SK-N-SH (cell line): ENCODE data around the gene LEF1. TPM values are rescaled to one million over a fixed set of nuclear protein-coding genes. Genes with fewer than 3 reads are reported as not detected.

Source experiments
- CTCF ChIA-PET: fragments of 300-600, 350-600 bp; formaldehyde crosslinking; extraction: SDS; loops from one replicate; lab custom pipeline; 2021; lab: Yijun Ruan, JAX
- POLR2A ChIA-PET: fragments of 350-600 bp; sonication (Branson Sonifier 250); formaldehyde crosslinking; extraction: SDS; loops from one replicate; lab custom pipeline; 2020; ENCODE audit warnings: antibody characterized with exemption, inconsistent platforms; lab: Yijun Ruan, JAX
- DNase-seq: peaks from one replicate; pipeline ENCODE4 v3.0.0; 2012
- H2AFZ ChIP-seq: fragments of 200-600 bp; sonication (generic); 2 replicates; pipeline ENCODE4 v1.8.1; 2016; ENCODE audit warnings: antibody characterized with exemption, mild to moderate bottlenecking, low read depth
- H3F3A ChIP-seq: fragments of 200-600 bp; sonication (generic); replicated peaks from 2 replicates; pipeline ENCODE3; 2016; ENCODE audit warnings: antibody characterized with exemption, mild to moderate bottlenecking; ENCODE audit not compliant: insufficient read depth
- H3K27ac ChIP-seq, 2 experiments: fragments of 200-500 bp in 1 of 2; fragments of 200-600 bp in 1 of 2; sonication (Bioruptor generic) in 1 of 2; sonication (generic), shearing (Covaris generic) in 1 of 2; 2 replicates each; pipeline versions ENCODE4 v1.5.1 to v1.6.1; 2014 to 2016; ENCODE audit warnings: low read depth in 2 of 2, inconsistent platforms in 1 of 2, low read length in 1 of 2, mild to moderate bottlenecking in 1 of 2, mixed read lengths in 1 of 2
- H3K27me3 ChIP-seq: fragments of 200-600 bp; sonication (generic), shearing (Covaris generic); 2 replicates; pipeline ENCODE4 v1.6.1; 2016; ENCODE audit warnings: mixed run types; ENCODE audit not compliant: insufficient read depth
- H3K36me3 ChIP-seq, 2 experiments: fragments of 200-500 bp in 1 of 2; fragments of 200-600 bp in 1 of 2; sonication (Bioruptor generic) in 1 of 2; sonication (generic) in 1 of 2; replicated peaks in 1 of 2; 2 replicates each; pipeline versions ENCODE3 to v1.5.1; 2014 to 2016; ENCODE audit warnings: low read length in 1 of 2, mild to moderate bottlenecking in 1 of 2; ENCODE audit not compliant: insufficient read depth in 2 of 2, control insufficient read depth in 1 of 2
- H3K4me1 ChIP-seq, 2 experiments: fragments of 200-500 bp in 1 of 2; fragments of 200-600 bp in 1 of 2; sonication (Bioruptor generic) in 1 of 2; sonication (generic), shearing (Covaris generic) in 1 of 2; 2 replicates each; pipeline versions ENCODE4 v1.5.1 to v1.6.1; 2014 to 2016; ENCODE audit warnings: low read depth in 1 of 2, low read length in 1 of 2, mixed run types in 1 of 2; ENCODE audit not compliant: insufficient read depth in 2 of 2, control insufficient read depth in 1 of 2
- H3K4me2 ChIP-seq: fragments of 200-600 bp; sonication (generic), shearing (Covaris generic); 2 replicates; pipeline ENCODE4 v1.6.1; 2017; ENCODE audit warnings: mixed run types
- H3K4me3 ChIP-seq, 2 experiments: fragments of 200-500 bp in 1 of 2; fragments of 200-600 bp in 1 of 2; sonication (Bioruptor generic) in 1 of 2; sonication (generic), shearing (Covaris generic) in 1 of 2; 2 replicates each; pipeline versions ENCODE4 v1.5.1 to v1.8.1; 2014 to 2016; ENCODE audit warnings: low read depth in 2 of 2, inconsistent platforms in 1 of 2, low read length in 1 of 2, mild to moderate bottlenecking in 1 of 2, mixed read lengths in 1 of 2, moderate library complexity in 1 of 2
- H3K79me2 ChIP-seq: fragments of 200-600 bp; sonication (generic); 2 replicates; pipeline ENCODE4 v1.8.1; 2017; ENCODE audit warnings: mild to moderate bottlenecking; ENCODE audit not compliant: insufficient read depth
- H3K9ac ChIP-seq: fragments of 200-600 bp; sonication (generic); 2 replicates; pipeline ENCODE4 v1.6.1; 2017; ENCODE audit warnings: mixed run types
- H3K9me2 ChIP-seq: fragments of 200-600 bp; sonication (generic); 2 replicates; pipeline ENCODE4 v1.6.1; 2017; ENCODE audit warnings: mixed run types
- H3K9me3 ChIP-seq: fragments of 200-600 bp; sonication (generic); 2 replicates; pipeline ENCODE4 v1.6.1; 2017; ENCODE audit warnings: mixed run types, mild to moderate bottlenecking, moderate library complexity
- H4K20me1 ChIP-seq: fragments of 200-600 bp; sonication (generic); 2 replicates; pipeline ENCODE4 v1.6.1; 2017; ENCODE audit warnings: mild to moderate bottlenecking, mixed run types; ENCODE audit not compliant: insufficient read depth
- CHD2 ChIP-seq: fragments of 150-350 bp; IDR thresholded peaks from 2 replicates; pipeline ENCODE4 v1.6.1; 2018; ENCODE audit warnings: low read length; ENCODE audit not compliant: partially characterized antibody
- ELF1 ChIP-seq: IDR thresholded peaks from 2 replicates; pipeline ENCODE4 v1.4.0; 2012
- EP300 ChIP-seq, 2 experiments: IDR thresholded peaks; 2 replicates each; pipeline versions ENCODE4 v1.4.0 to v1.6.1; 2012; ENCODE audit warnings: borderline replicate concordance in 1 of 2, low read depth in 1 of 2, low read length in 1 of 2
- FOSL2 ChIP-seq: IDR thresholded peaks from 2 replicates; pipeline ENCODE4 v1.4.0; 2012; ENCODE audit warnings: low read depth, mild to moderate bottlenecking, moderate library complexity, borderline replicate concordance
- FOXM1 ChIP-seq: IDR thresholded peaks from 2 replicates; pipeline ENCODE4 v1.4.0; 2012; ENCODE audit warnings: low read depth, mild to moderate bottlenecking
- NFIC ChIP-seq: IDR thresholded peaks from 2 replicates; pipeline ENCODE4 v1.4.0; 2012; ENCODE audit warnings: borderline replicate concordance
- NRF1 ChIP-seq: IDR thresholded peaks from 2 replicates; pipeline ENCODE4 v1.6.1; 2012; ENCODE audit warnings: low read depth, mild to moderate bottlenecking, low read length
- RCOR1 ChIP-seq: fragments of 150-350 bp; IDR thresholded peaks from 2 replicates; pipeline ENCODE4 v1.6.1; 2017; ENCODE audit warnings: antibody characterized with exemption, low read length
- RFX5 ChIP-seq: IDR thresholded peaks from 2 replicates; pipeline ENCODE4 v1.6.1; 2012; ENCODE audit warnings: mild to moderate bottlenecking, improper control_type of control experiment, low read length
- TAF1 ChIP-seq: IDR thresholded peaks from 2 replicates; pipeline ENCODE4 v1.6.1; 2012; ENCODE audit warnings: low read depth, mild to moderate bottlenecking, low read length, moderate library complexity, borderline replicate concordance
- TEAD4 ChIP-seq: IDR thresholded peaks from 2 replicates; pipeline ENCODE4 v1.4.0; 2012; ENCODE audit warnings: mild to moderate bottlenecking, borderline replicate concordance; ENCODE audit not compliant: insufficient read depth
- polyA plus RNA-seq, 3 experiments: library from polyadenylated mRNA; depleted of rRNA; stranded (reverse); fragments of >200 nt; gene quantifications; 2 replicates each; pipeline ENCODE4 v1.2.3, GENCODE V29; 2012
- TF ChIP-seq, protein P1 (sequence below): IDR thresholded peaks from 2 replicates; pipeline ENCODE4 v1.6.1; 2012; ENCODE audit warnings: mild to moderate bottlenecking, low read depth, low read length, moderate library complexity
- TF ChIP-seq, protein P2 (sequence below): IDR thresholded peaks from 2 replicates; pipeline ENCODE4 v1.4.0; 2012; ENCODE audit warnings: low read depth
- TF ChIP-seq, protein P3 (sequence below): fragments of 150-350 bp; IDR thresholded peaks from 2 replicates; pipeline ENCODE4 v1.6.1; 2016; ENCODE audit warnings: mild to moderate bottlenecking, low read depth, low read length
- TF ChIP-seq, protein P4 (sequence below): fragments of 200-600 bp; sonication (generic); IDR thresholded peaks from 2 replicates; pipeline ENCODE4 v1.6.1; 2017; ENCODE audit warnings: antibody characterized with exemption, mild to moderate bottlenecking, moderate library complexity

LEF1 gene
- polyA plus RNA-seq, 1 of the 3 experiments (the other 2 are of a cell fraction), result 0.36 TPM

DNA sequence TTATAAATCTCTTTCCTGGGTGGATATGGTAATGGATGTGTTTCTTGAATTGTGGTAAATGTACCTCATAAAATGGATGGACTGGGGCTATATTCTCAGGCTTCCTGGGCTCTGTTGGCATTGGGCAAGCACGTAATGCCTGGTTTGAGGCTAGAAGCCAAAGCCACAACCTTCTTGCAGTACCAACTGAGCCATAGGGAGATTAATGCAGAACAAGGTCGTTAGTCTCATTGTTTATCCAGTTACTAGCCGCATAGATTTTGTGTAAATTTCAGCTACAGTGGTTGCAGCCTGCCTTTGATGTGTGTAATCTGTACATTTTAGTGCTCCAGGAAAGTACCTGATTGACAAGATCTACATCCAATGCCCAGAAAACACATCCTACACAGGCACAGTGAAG, 7.2 kb upstream of the LEF1 start (continued):
- TF ChIP-seq, protein P1, sequence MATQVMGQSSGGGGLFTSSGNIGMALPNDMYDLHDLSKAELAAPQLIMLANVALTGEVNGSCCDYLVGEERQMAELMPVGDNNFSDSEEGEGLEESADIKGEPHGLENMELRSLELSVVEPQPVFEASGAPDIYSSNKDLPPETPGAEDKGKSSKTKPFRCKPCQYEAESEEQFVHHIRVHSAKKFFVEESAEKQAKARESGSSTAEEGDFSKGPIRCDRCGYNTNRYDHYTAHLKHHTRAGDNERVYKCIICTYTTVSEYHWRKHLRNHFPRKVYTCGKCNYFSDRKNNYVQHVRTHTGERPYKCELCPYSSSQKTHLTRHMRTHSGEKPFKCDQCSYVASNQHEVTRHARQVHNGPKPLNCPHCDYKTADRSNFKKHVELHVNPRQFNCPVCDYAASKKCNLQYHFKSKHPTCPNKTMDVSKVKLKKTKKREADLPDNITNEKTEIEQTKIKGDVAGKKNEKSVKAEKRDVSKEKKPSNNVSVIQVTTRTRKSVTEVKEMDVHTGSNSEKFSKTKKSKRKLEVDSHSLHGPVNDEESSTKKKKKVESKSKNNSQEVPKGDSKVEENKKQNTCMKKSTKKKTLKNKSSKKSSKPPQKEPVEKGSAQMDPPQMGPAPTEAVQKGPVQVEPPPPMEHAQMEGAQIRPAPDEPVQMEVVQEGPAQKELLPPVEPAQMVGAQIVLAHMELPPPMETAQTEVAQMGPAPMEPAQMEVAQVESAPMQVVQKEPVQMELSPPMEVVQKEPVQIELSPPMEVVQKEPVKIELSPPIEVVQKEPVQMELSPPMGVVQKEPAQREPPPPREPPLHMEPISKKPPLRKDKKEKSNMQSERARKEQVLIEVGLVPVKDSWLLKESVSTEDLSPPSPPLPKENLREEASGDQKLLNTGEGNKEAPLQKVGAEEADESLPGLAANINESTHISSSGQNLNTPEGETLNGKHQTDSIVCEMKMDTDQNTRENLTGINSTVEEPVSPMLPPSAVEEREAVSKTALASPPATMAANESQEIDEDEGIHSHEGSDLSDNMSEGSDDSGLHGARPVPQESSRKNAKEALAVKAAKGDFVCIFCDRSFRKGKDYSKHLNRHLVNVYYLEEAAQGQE, result no peak
- TF ChIP-seq, protein P2, sequence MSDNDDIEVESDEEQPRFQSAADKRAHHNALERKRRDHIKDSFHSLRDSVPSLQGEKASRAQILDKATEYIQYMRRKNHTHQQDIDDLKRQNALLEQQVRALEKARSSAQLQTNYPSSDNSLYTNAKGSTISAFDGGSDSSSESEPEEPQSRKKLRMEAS, result no peak

DNA sequence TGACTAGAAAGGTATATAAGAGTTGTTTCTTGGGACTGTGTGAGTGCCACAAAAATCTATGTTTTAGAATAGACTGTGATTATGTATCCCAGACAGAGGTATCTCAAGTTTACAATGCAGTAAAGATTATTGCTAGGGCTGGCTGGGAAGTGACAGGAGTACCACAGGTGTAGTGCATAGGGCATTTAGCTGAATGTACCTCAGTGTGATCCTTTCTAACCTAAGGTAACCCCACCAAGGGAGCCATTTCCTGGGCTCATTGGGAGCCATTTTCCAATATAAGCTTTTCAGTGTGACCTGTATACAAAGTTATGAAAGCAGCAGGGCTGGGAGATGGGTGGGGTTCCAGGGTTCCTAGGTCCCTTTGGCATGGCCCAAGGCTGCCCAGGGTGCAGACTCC, 6.1 kb upstream of the LEF1 start:
- DNase-seq, result no peak
- TF ChIP-seq RCOR1, result no peak
- no peak for TF ChIP-seq CHD2
- TF ChIP-seq, protein P3, sequence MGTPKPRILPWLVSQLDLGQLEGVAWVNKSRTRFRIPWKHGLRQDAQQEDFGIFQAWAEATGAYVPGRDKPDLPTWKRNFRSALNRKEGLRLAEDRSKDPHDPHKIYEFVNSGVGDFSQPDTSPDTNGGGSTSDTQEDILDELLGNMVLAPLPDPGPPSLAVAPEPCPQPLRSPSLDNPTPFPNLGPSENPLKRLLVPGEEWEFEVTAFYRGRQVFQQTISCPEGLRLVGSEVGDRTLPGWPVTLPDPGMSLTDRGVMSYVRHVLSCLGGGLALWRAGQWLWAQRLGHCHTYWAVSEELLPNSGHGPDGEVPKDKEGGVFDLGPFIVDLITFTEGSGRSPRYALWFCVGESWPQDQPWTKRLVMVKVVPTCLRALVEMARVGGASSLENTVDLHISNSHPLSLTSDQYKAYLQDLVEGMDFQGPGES, result no peak
- no peak for TF ChIP-seq NRF1
- no peak for TF ChIP-seq NFIC
- TF ChIP-seq FOSL2, result no peak
- no peak for TF ChIP-seq RFX5
- TF ChIP-seq, protein P4, sequence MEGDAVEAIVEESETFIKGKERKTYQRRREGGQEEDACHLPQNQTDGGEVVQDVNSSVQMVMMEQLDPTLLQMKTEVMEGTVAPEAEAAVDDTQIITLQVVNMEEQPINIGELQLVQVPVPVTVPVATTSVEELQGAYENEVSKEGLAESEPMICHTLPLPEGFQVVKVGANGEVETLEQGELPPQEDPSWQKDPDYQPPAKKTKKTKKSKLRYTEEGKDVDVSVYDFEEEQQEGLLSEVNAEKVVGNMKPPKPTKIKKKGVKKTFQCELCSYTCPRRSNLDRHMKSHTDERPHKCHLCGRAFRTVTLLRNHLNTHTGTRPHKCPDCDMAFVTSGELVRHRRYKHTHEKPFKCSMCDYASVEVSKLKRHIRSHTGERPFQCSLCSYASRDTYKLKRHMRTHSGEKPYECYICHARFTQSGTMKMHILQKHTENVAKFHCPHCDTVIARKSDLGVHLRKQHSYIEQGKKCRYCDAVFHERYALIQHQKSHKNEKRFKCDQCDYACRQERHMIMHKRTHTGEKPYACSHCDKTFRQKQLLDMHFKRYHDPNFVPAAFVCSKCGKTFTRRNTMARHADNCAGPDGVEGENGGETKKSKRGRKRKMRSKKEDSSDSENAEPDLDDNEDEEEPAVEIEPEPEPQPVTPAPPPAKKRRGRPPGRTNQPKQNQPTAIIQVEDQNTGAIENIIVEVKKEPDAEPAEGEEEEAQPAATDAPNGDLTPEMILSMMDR, result no peak
- no peak for TF ChIP-seq EP300 (IDR thresholded peaks at IDR 0.05; ENCODE audit: borderline replicate concordance in 1 of 2, low read depth in 1 of 2, low read length in 1 of 2)
- no peak for TF ChIP-seq ELF1
- TF ChIP-seq TAF1, result no peak
- TF ChIP-seq FOXM1, result no peak
- no peak for TF ChIP-seq TEAD4
- TF ChIP-seq, all 33 proteins: peak for 0
- Histone ChIP-seq H3K9ac (no peak overlapping the region), H3K4me2 (no peak overlapping the region), H3K27ac (no peak overlapping the region), H3K36me3 (no peaks in the 10 kb centered on the region), H2AFZ (no peak overlapping the region), H3K27me3 (peaks cover 57% of the 10 kb centered on the region), H3K9me2 (no peaks in the 10 kb centered on the region), H3K79me2 (no peaks in the 10 kb centered on the region), H3K4me3 (no peak overlapping the region), H3K4me1 (peaks cover 0 to 8% of the 10 kb centered on the region in 2 experiments; a peak in 2 of 4 replicates), H3F3A (no peaks in the 10 kb centered on the region), H4K20me1 (no peaks in the 10 kb centered on the region), H3K9me3 (no peaks in the 10 kb centered on the region)
- CTCF ChIA-PET, result interaction anchor here (1.7 kb wide), 1 partner anchor 156 kb away, joined by 4 read pairs; no protein-coding TSS in a partner anchor
- POLR2A ChIA-PET, result no interaction called here
